HT1080 (cell line): ENCODE measurements around the gene CCDC88B. TPM values are rescaled to one million over a fixed set of nuclear protein-coding genes. Genes with fewer than 3 reads are reported as not detected.

ENCODE experiments used
- DNase-seq: peaks from one replicate; pipeline ENCODE4 v3.0.0-alpha.2; 2015; ENCODE audit warnings: low read depth
- total RNA-seq: library from RNA; depleted of rRNA; stranded (reverse); fragments of >200 nt; shearing (Covaris generic); gene quantifications from 2 replicates; pipeline ENCODE4 v1.2.3, GENCODE V29; 2014

CCDC88B gene
- total RNA-seq, 1 experiment from 2014 or later, result 4.9 TPM

GRCh38 chr11:64382047-64382446, 42.0 kb downstream of the CCDC88B start:
- DNase-seq, result no peak

- no peak for DNase-seq
Observed at GRCh38 chr11:64382586-64382985, 42.6 kb downstream of the CCDC88B start.

GRCh38 chr11:64383580-64383979, 43.6 kb downstream of the CCDC88B start:
- DNase-seq, result no peak

GRCh38 chr11:64384028-64384737, 44.2 kb downstream of the CCDC88B start:
- no peak for DNase-seq

GRCh38 chr11:64384981-64385944, 45.3 kb downstream of the CCDC88B start:
- DNase-seq, result no peak

- peak; percentile 79 for DNase-seq
Observed at GRCh38 chr11:64385945-64386704, 46.1 kb downstream of the CCDC88B start.

- no peak for DNase-seq
Observed at GRCh38 chr11:64387916-64388315, 47.9 kb downstream of the CCDC88B start.

GRCh38 chr11:64388894-64389293, 48.9 kb downstream of the CCDC88B start:
- DNase-seq, result no peak

DNA sequence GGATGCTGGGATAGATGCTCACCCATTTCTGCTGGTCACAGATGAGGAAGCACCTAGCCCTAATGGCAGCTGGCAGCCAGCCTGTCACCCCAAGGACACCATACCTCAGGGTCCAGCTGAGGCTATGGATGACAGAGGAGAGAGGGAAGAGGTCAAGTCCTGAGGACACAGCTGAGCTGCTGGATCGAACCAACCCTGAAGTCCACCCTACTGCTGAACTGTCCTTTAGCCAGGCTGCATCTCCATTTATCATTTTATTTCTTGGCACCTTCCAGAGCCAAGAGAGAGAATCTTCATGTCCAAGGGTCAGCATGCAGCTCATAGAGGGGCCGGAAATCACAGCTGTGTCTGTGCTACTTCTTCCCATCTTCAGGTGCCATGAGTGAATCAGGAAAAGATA, 49.8 kb downstream of the CCDC88B start:
- DNase-seq, result no peak

DNA sequence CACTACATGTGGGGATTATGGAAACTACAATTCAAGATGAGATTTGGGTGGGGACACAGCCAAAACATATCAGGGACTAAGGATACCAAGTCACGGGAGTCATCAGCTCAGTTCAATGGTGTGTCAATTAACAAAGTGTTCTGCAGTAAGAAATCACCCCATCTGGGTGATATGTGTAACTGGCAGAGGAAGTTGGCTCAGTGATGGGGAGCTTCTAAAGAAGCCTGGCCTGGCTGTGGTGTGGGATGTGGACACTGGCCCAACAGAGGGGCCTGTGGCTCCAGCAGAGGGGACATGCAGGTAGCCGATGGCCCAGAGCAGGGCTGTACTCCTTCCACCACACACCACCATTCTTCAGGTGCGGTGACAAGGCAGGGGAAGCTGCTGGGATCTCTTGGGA, 50.6 kb downstream of the CCDC88B start:
- no peak for DNase-seq

DNA sequence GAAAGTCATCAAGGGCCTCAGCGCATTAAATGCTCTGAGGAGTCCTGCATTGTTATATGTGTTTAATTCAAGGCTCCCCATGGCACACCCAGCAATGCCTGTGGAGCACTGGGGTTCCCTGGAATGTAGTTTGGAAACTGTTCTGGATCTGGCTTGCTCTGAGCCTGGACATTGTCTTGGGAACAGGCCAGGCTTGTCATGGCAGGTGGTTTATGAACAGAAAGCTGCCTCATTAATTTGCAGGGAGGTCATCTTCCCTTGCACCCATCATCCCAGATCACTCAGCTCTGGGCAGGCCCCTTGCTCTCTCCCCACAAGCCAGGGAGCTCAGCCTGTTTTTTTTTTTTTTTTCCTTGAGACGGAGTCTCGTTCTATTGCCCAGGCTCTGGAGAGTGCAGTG, 51.8 kb downstream of the CCDC88B start:
- no peak for DNase-seq

- no peak for DNase-seq
Observed at GRCh38 chr11:64395545-64396078, 55.6 kb downstream of the CCDC88B start.

DNA sequence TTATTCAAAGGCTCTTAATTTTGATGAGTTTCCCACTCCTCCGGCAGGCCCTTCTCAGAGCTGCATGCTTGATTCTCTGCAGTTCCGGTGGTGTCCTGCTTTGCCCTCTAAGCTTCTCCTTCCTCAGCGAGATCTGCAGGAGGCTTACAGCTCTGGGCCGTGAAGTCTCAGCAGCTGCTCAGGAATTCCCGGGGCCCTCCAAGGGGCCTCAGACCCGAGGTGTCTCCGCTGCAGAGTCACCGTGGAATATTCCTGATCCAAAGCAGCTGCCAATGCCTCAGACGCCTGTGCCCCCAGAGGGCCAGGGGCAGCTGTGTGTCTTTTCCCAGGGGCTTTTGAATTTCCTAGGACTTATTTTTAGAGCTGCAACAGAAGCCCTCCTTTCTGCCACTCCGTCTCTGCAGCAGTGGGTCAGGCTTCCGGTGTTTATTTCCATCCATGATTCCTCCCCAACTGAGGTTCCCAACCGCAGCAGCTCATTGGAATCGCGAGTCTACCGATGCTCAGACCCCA, 56.1 kb downstream of the CCDC88B start:
- no peak for DNase-seq

GRCh38 chr11:64400102-64400501, 60.1 kb downstream of the CCDC88B start:
- DNase-seq, result peak; percentile 18

DNA sequence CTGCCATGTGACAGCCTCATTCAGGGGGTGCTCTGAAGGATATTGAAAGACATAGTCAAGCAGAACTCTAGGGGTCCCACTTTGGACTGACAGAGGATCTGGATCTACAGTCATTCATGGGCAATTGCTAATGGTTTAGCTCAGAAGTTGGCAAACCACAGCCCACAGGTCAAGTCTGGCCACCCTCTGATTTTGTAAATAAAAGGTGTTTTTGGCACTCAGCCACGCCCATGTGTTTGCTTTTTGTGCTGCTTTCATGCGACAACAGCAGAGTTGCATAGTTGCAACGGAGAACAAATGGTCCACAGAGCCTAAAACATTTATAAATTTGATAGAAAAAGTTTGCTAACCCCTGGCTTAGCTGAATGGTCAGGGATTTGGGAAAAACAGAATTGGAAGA, 60.7 kb downstream of the CCDC88B start:
- DNase-seq, result no peak

DNA sequence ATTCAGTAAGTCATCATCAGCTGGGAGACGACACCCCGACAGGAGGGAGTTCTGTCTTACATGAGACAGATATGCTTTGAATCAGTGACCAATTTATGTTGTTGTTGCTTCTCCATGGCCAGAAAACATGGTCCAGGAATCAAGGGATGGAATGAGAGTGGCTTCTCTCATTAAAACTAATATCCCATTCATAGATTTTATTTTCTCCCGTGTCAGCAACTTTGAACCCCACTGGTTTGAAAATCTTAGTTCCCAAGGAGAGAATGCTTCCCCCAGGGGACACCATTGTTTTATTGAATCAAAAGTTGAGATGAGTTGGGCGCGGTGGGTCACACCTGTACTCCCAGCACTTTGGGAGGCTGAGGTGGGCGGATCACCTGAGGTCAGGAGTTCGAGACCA, 61.8 kb downstream of the CCDC88B start:
- no peak for DNase-seq

DNA sequence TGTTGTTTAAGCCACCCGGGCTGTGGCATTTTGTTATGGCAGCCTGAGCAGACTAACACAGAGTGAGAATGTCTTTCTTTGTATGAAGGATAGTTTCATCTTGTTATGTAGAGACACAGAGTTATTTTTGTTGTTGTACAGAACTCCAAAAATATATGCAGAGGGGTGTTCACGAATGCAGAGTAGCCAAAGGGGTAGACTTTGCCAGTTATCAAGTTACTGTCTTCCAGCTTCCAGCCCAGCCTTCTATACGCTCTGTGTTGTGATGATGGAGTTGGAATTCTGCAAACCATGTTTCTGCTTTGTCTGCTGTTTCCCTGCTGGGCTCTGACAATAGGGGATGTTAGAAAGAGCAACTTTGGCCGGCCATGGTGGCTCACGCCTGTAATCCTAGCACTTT, 63.1 kb downstream of the CCDC88B start:
- DNase-seq, result no peak

DNA sequence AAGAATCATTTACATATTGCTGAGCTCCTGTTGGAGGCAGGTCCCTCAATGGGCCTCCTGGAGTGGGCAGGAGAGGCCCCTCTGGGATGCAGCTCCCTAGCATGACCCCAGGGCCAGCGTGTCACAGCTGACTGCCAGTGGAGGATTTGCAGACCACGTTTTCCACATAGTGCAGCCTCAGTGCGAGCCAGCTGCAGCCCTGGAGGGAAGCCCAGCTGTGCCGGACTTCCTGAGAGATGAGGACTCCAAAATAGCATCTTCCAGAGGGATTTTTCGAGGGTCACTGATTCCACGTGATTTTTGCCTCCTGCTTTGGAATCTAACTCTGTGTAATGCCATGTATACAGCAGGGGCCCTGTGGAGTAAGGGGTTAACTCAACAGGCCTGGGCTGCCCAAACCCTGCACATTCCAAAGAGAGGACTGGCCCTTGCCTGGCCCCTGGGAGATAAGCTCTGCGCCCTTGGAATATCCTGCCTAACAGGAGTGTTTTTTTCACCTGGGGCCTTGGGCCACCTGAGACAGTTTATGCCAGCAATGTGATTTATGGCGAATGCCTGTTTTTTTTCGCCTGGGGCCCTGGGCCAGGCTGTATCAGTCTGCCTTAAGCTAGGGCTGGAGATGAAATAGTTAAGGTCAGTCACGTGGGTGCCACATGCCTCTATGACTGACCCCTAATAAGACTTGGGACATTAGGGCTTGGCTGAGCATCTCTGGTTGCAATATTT, 66.4 kb downstream of the CCDC88B start:
- no peak for DNase-seq
